ENCODE results near the gene FGG.
"Not testable (repeated sequence)": the region's sequence is repeated elsewhere in the genome, so short reads cannot be mapped to it uniquely, and the experiment has no call there.

Gene FGG

DNA sequence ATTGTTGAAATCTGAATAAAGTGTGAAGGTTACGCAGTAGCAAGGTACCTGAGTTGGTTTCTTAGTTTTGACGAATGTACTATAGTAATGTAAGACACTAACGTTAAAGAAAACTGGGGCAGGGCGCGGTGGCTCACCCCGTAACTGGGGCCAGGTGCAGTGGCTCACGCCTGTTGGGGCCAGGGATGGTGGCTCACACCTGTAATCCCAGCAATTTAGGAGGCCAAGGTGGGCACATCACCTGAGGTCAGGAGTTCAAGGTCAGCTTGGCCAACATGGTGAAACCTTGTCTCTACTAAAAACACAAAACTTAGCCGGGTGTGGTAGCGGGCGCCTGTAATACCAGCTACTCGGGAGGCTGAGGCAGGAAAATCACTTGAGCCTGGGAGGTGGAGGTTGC lies 15.2 kb downstream of the FGG start:
- no CpG with 5 or more reads among the region's 11 CpGs for WGBS (ENCODE audit: insufficient coverage, insufficient read length)

GRCh38 chr4:154595807-154596206 lies 16.6 kb downstream of the FGG start:
- no peaks in the 10 kb centered on the region for H3K9me3 ChIP-seq (ENCODE audit: control insufficient read depth, insufficient read depth, low read length)
- H3K36me3 ChIP-seq (ENCODE audit: control insufficient read depth, insufficient read depth, low read length) = no peaks in the 10 kb centered on the region
- no peak for DNase-seq (ENCODE audit: low read depth, low spot score)
- H3K4me3 ChIP-seq (ENCODE audit: low read length) = no peak overlapping the region
- H3K27ac ChIP-seq (ENCODE audit: low read length) = no peak overlapping the region
- no peaks in the 10 kb centered on the region for H3K4me1 ChIP-seq (ENCODE audit: control insufficient read depth, insufficient read depth, low read length)
- no peaks in the 10 kb centered on the region for H3K27me3 ChIP-seq (ENCODE audit: control insufficient read depth, insufficient read depth, low read length)

More for the DNA sequence above, 15.2 kb downstream of the FGG start:
- not testable (repeated sequence) for H3K27me3 ChIP-seq (ENCODE audit: control insufficient read depth, insufficient read depth, low read length); H3K4me3 ChIP-seq (ENCODE audit: low read length); H3K9me3 ChIP-seq (ENCODE audit: control insufficient read depth, insufficient read depth, low read length); H3K36me3 ChIP-seq (ENCODE audit: control insufficient read depth, insufficient read depth, low read length); H3K4me1 ChIP-seq (ENCODE audit: control insufficient read depth, insufficient read depth, low read length); H3K27ac ChIP-seq (ENCODE audit: low read length); DNase-seq (ENCODE audit: low read depth, low spot score)

DNA sequence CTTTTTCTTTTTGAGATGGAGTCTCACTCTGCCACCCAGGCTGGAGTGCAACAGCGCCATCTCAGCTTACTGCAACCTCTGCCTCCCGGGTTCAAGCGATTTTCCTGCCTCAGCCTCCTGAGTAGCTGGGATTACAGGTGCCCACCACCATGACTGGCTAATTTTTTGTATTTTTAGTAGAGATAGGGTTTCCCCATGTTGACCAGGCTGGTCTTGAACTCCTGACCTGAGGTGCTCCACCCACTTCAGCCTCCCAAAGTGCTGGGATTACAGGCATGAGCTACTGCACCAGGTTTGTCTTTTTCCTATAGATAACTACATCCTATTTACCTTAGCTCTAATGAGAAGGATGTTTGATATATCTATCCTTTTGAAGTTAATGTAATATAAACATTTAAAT lies 18.1 kb downstream of the FGG start:
- not testable (repeated sequence) for H3K36me3 ChIP-seq (ENCODE audit: control insufficient read depth, insufficient read depth, low read length); H3K4me3 ChIP-seq (ENCODE audit: low read length); H3K4me1 ChIP-seq (ENCODE audit: control insufficient read depth, insufficient read depth, low read length); H3K9me3 ChIP-seq (ENCODE audit: control insufficient read depth, insufficient read depth, low read length); H3K27ac ChIP-seq (ENCODE audit: low read length); H3K27me3 ChIP-seq (ENCODE audit: control insufficient read depth, insufficient read depth, low read length); DNase-seq (ENCODE audit: low read depth, low spot score)
- WGBS (ENCODE audit: insufficient coverage, insufficient read length) = no CpG with 5 or more reads among the region's 3 CpGs

DNA sequence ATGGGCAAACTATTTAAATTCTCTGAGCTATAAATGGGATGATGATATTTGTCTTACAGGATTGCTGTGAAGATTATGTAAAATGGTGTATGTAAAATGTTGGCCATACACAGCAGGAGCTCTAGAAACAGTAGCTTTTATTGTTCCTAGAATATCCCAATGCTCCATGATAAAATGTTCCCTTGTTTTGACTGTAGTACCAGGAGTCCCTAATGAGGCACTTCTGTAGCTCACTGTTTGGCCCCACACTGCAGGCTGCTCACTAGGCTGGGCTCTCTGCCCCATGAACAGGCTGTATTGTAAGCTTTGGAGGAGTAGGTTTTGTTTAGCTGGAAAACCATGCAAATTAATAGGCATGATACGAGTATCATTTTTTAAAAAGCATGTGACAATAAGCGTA lies 18.6 kb downstream of the FGG start:
- Histone ChIP-seq H3K4me3 (ENCODE audit: low read length) (no peak overlapping the region), H3K9me3 (ENCODE audit: control insufficient read depth, insufficient read depth, low read length) (no peaks in the 10 kb centered on the region), H3K27me3 (ENCODE audit: control insufficient read depth, insufficient read depth, low read length) (no peaks in the 10 kb centered on the region), H3K36me3 (ENCODE audit: control insufficient read depth, insufficient read depth, low read length) (no peaks in the 10 kb centered on the region), H3K4me1 (ENCODE audit: control insufficient read depth, insufficient read depth, low read length) (no peaks in the 10 kb centered on the region), H3K27ac (ENCODE audit: low read length) (no peak overlapping the region)
- no CpG with 5 or more reads among the region's 2 CpGs for WGBS (ENCODE audit: insufficient coverage, insufficient read length)
- DNase-seq (ENCODE audit: low read depth, low spot score) = no peak

DNA sequence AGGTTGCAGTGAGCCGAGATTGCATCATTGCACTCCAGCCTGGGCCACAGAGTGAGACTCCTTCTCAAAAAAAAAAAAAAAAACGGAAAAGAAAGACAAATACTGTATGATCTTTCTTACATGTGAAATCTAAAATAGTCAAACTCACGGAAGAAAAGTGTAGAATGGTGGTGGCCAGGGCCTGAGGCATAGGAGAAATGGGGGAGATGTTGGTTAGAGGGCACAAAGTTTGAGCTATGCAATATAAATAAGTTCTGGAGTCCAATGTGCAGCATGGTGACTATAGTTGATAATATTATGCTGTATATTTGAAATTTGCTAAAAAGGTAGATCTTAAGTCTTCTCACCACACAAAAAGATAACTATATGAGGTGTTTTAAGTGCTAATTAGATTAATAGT lies 20.6 kb downstream of the FGG start:
- no peaks in the 10 kb centered on the region for H3K36me3 ChIP-seq (ENCODE audit: control insufficient read depth, insufficient read depth, low read length)
- no peak for DNase-seq (ENCODE audit: low read depth, low spot score)
- no CpG with 5 or more reads among the region's 3 CpGs for WGBS (ENCODE audit: insufficient coverage, insufficient read length)
- H3K27ac ChIP-seq (ENCODE audit: low read length) = no peak overlapping the region
- H3K4me1 ChIP-seq (ENCODE audit: control insufficient read depth, insufficient read depth, low read length) = no peaks in the 10 kb centered on the region
- H3K27me3 ChIP-seq (ENCODE audit: control insufficient read depth, insufficient read depth, low read length) = no peaks in the 10 kb centered on the region
- no peaks in the 10 kb centered on the region for H3K9me3 ChIP-seq (ENCODE audit: control insufficient read depth, insufficient read depth, low read length)
- no peak overlapping the region for H3K4me3 ChIP-seq (ENCODE audit: low read length)

DNA sequence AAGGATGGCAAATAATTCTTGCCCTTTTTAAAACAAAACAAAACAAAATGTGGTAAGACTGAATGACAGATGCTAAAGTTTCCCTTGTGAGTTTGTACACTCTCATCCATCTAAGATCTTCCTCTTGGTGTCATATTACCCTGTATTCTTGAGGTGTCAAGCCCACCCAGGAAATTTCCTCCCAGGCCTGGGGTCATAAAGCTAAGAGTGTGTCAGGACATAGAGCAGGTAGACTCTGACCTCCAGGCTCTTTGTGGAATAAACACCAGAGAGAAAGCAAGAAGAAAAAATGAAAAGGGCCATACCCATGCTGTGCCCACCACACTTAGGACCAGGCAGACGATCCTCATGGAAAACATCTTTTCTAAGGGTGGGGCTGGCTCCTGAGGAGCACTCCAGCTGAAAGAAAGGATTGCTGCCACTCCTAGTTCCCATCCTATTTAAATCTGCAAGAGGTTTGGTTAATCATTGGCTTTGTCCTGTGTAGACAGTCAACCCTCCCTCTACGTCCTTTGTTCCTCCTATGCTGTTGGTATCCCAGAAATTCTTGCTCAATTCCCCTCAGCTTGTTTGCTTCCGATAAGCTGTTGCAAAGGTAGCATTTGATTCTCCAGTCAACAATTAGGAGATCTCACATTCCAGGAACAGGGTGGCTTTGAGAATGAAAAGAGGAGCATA lies 22.0 kb downstream of the FGG start, which contains the start of gene FGA:
Gene FGA (minus strand): TSS at position 414 of the 678 bp plus-strand sequence. CDS start 55 bp downstream, at position 359.
- no peaks in the 10 kb centered on the region for H3K36me3 ChIP-seq (ENCODE audit: control insufficient read depth, insufficient read depth, low read length)
- H3K9me3 ChIP-seq (ENCODE audit: control insufficient read depth, insufficient read depth, low read length) = no peaks in the 10 kb centered on the region
- WGBS (ENCODE audit: insufficient coverage, insufficient read length) = no CpG with 5 or more reads among the region's 3 CpGs
- H3K4me3 ChIP-seq (ENCODE audit: low read length) = no peak within 1 kb of the TSS
- H3K27me3 ChIP-seq (ENCODE audit: control insufficient read depth, insufficient read depth, low read length) = no peaks in the 10 kb centered on the region
- no peaks in the 10 kb centered on the region for H3K4me1 ChIP-seq (ENCODE audit: control insufficient read depth, insufficient read depth, low read length)
- no peak within 1 kb of the TSS for H3K27ac ChIP-seq (ENCODE audit: low read length)
- DNase-seq (ENCODE audit: low read depth, low spot score) = no peak

DNA sequence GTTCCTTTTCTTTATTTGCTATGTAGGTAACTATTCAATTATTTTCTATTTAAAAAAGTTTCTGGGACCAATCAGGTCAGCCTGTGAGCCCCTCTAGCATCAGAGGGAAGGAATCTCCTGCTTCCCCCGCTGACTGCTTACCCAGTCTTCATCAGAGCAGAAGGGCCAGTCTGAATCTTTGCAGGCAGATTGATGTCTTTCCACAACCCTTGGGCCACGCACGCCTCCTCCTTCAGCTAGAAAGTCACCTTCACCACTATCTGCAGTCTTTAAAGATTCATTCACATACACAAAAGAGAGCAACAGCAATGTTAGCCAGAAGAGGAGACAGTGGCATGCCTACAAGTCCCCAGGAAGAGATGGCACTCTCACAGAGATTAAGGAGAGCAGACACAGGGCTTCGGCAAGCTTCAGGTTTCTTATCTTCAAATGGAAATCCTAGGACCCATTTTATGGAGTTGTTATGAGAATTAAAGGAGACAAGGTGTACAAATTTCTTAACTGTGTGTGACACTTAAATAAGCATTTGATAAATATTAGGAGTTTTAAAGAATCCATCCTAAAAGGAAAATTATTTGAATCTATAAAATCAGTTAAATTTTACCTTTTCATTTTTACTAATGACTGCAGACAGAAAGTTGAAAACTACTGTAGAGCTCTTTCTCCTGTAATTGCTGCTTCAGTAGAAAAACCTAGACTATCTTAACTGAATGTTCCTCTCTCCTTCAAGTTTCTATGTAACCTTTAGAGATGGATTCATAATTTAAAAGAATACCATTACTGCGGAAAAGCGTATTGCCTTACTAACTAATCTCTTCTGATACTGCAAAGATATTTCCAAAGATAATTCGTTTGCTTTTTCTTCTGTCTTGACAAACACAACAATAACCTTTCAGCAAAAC lies 22.9 kb downstream of the FGG start:
- WGBS (ENCODE audit: insufficient coverage, insufficient read length) = no CpG with 5 or more reads among the region's 7 CpGs
- Histone ChIP-seq H3K27me3 (ENCODE audit: control insufficient read depth, insufficient read depth, low read length) (no peaks in the 10 kb centered on the region), H3K4me3 (ENCODE audit: low read length) (no peak overlapping the region), H3K36me3 (ENCODE audit: control insufficient read depth, insufficient read depth, low read length) (no peaks in the 10 kb centered on the region), H3K4me1 (ENCODE audit: control insufficient read depth, insufficient read depth, low read length) (no peaks in the 10 kb centered on the region), H3K9me3 (ENCODE audit: control insufficient read depth, insufficient read depth, low read length) (no peaks in the 10 kb centered on the region), H3K27ac (ENCODE audit: low read length) (no peak overlapping the region)
- DNase-seq (ENCODE audit: low read depth, low spot score) = no peak

DNA sequence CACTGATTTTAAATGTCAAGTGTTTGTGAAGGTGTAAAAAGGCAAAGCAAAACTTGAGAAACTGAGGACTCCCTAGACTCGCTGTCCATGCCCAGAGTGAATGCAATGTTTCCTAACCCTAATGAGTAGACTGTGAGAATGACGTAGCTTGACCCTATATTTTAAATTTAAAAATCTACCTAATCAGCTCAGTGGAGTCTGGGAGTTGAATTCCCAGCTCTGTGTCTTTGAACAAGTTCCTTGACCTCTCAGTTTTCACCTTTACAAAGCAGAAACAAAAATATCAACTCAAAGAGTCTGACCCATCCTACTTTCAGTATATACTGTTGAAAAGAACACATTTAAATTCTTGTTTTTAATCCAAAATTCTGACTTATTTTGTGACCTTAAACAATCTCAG lies 24.3 kb downstream of the FGG start:
- H3K27ac ChIP-seq (ENCODE audit: low read length) = no peak overlapping the region
- H3K27me3 ChIP-seq (ENCODE audit: control insufficient read depth, insufficient read depth, low read length) = no peaks in the 10 kb centered on the region
- H3K36me3 ChIP-seq (ENCODE audit: control insufficient read depth, insufficient read depth, low read length) = no peaks in the 10 kb centered on the region
- H3K4me1 ChIP-seq (ENCODE audit: control insufficient read depth, insufficient read depth, low read length) = no peaks in the 10 kb centered on the region
- DNase-seq (ENCODE audit: low read depth, low spot score) = no peak
- WGBS (ENCODE audit: insufficient coverage, insufficient read length) = no CpG with 5 or more reads among the region's 2 CpGs
- no peak overlapping the region for H3K4me3 ChIP-seq (ENCODE audit: low read length)
- no peaks in the 10 kb centered on the region for H3K9me3 ChIP-seq (ENCODE audit: control insufficient read depth, insufficient read depth, low read length)

DNA sequence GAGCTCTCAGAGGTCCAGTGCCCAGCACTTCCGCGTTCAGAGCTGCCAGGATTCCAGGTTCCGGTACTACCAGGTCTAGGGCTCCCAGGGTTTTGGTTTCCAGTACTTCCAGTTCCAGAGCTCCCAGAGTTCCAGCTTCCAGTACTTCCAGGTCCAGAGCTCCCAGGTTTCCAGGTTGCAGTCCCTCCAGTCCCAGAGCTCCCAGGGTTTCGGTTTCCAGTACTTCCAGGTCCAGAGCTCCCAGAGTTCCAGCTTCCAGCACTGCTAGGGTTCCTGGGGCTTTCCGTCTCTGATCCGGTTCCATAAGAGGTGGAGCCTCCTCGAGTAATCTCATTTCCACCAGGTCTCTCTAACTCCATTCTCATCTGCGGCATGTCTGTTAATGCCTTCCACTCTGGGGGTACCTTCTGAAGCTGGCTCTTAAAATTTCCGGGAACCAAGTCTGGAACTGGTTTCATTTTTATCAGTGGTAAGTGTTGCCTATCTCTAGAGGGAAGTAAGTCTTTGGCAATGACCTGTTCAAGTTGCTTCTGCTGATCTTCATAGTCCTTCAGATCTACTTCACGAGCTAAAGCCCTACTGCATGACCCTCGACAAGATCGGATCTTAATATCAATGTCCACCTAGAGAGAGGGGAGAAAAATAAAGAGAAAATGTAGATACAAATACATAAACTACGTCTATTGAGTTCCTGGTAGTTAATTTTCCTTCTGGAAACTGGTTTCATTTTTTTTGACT lies 26.0 kb downstream of the FGG start:
- WGBS (ENCODE audit: insufficient coverage, insufficient read length) = no CpG with 5 or more reads among the region's 13 CpGs
- H3K27ac ChIP-seq (ENCODE audit: low read length) = no peak overlapping the region

GRCh38 chr4:154585369-154586018 lies 27.0 kb downstream of the FGG start:
- no peak for DNase-seq (ENCODE audit: low read depth, low spot score)
- no CpG with 5 or more reads among the region's 10 CpGs for WGBS (ENCODE audit: insufficient coverage, insufficient read length)
- H3K36me3 ChIP-seq (ENCODE audit: control insufficient read depth, insufficient read depth, low read length) = no peaks in the 10 kb centered on the region
- H3K27me3 ChIP-seq (ENCODE audit: control insufficient read depth, insufficient read depth, low read length) = no peaks in the 10 kb centered on the region
- no peaks in the 10 kb centered on the region for H3K4me1 ChIP-seq (ENCODE audit: control insufficient read depth, insufficient read depth, low read length)
- H3K9me3 ChIP-seq (ENCODE audit: control insufficient read depth, insufficient read depth, low read length) = no peaks in the 10 kb centered on the region
- no peak overlapping the region for H3K27ac ChIP-seq (ENCODE audit: low read length)
- H3K4me3 ChIP-seq (ENCODE audit: low read length) = no peak overlapping the region

More for the DNA sequence above, 26.0 kb downstream of the FGG start:
- Histone ChIP-seq H3K36me3 (ENCODE audit: control insufficient read depth, insufficient read depth, low read length) (no peaks in the 10 kb centered on the region), H3K4me1 (ENCODE audit: control insufficient read depth, insufficient read depth, low read length) (no peaks in the 10 kb centered on the region), H3K4me3 (ENCODE audit: low read length) (no peak overlapping the region), H3K9me3 (ENCODE audit: control insufficient read depth, insufficient read depth, low read length) (no peaks in the 10 kb centered on the region), H3K27me3 (ENCODE audit: control insufficient read depth, insufficient read depth, low read length) (no peaks in the 10 kb centered on the region)
- no peak for DNase-seq (ENCODE audit: low read depth, low spot score)

Measured in iPS DF 6.9 (cell line).